Vagina (tissue), 2 donors: ENCODE data around the gene PRKCI. TPM values are rescaled to one million over a fixed set of nuclear protein-coding genes. Genes with fewer than 3 reads are reported as not detected.
A peak's percentile ranks its signal among the peaks of the same experiment; 100 is the strongest.

Experiments
- DNase-seq, 2 donors: peaks; one replicate each; pipeline ENCODE4 v3.0.0-alpha.2; 2017; ENCODE audit errors: extremely low spot score in 2 of 2
- H3K27ac ChIP-seq: fragments of 200-600 bp; sonication (generic); one replicate; pipeline ENCODE4 v1.5.1; 2019
- H3K27me3 ChIP-seq: fragments of 200-600 bp; sonication (generic); one replicate; pipeline ENCODE4 v1.5.1; 2019
- H3K36me3 ChIP-seq, 2 donors: fragments of 200-600 bp; sonication (generic); one replicate each; pipeline ENCODE4 v1.5.1; 2017 to 2019
- H3K4me1 ChIP-seq: fragments of 200-600 bp; sonication (generic); one replicate; pipeline ENCODE4 v1.5.1; 2019
- H3K4me3 ChIP-seq, 2 donors: fragments of 200-600 bp; sonication (generic); 1 replicate in 1 of 2; 2 replicates in 1 of 2; pipeline ENCODE4 v1.5.1; 2016 to 2019
- H3K9me3 ChIP-seq: fragments of 200-600 bp; sonication (generic); one replicate; pipeline ENCODE4 v1.5.1; 2019
- CTCF ChIP-seq, 3 experiments: fragments of 450-650 bp in 2 of 3; fragments of 200-600 bp in 1 of 3; sonication (generic) in 1 of 3; IDR thresholded peaks; one replicate each; pipeline ENCODE4 v1.5.1; 2017 to 2019; ENCODE audit warnings: antibody characterized with exemption in 3 of 3, mild to moderate bottlenecking in 2 of 3, moderate library complexity in 2 of 3
- POLR2A ChIP-seq, 2 donors: fragments of 450-650 bp; IDR thresholded peaks; one replicate each; pipeline ENCODE4 v1.6.1; 2017; ENCODE audit warnings: antibody characterized with exemption in 2 of 2, mild to moderate bottlenecking in 2 of 2, moderate library complexity in 2 of 2
- POLR2AphosphoS5 ChIP-seq, 2 donors: sonication (generic); formaldehyde crosslinking; IDR thresholded peaks; one replicate each; pipeline ENCODE4 v1.9.0; 2017; ENCODE audit warnings: antibody characterized with exemption in 2 of 2, mild to moderate bottlenecking in 2 of 2, low read depth in 1 of 2; ENCODE audit not compliant: insufficient read depth in 1 of 2
- intact Hi-C: fragments of 100-400 bp; cut with DNase I; formaldehyde crosslinking; loops from one replicate; pipeline ENCODE4 v1.15.1; 2023
- total RNA-seq: library from RNA; depleted of rRNA; stranded (reverse); fragments of >200 nt; gene quantifications from one replicate; pipeline ENCODE4 v1.2.3, GENCODE V29; 2016

The PRKCI gene
- 33.9 TPM for total RNA-seq

DNA sequence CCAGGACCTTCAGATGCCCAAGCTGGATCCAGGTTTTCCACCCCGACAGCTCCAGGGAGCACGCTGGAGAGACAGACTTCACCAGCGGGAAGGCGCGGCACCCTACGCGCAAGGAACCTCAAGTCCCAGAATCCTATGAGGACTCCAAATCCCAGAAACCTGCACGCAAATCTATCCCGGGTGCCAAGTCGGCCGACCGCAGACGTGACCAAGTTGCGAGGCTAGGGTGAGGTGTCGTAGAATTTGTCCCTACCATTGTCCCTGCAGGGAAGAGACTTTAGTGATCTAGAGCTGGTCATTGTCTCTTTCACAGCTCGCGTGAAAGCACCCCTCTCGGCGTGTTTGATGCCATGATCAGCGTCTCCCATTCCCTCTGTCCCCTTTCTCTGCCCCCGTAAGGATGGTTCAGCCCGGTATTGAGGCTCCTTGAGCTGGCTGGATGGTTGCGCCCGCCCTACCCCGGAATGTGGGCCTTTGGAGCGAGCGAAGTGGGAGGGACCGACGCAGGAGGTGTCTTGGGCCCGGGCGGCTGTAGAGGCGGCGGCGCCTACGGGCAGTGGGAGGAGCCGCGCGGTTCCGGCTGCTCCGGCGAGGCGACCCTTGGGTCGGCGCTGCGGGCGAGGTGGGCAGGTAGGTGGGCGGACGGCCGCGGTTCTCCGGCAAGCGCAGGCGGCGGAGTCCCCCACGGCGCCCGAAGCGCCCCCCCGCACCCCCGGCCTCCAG lies at the start of gene PRKCI:
PRKCI (plus strand) TSS at position 501 of the 723 bp plus-strand sequence. CDS start 246 bp downstream, outside the sequence.
- intact Hi-C loops = no loop called here
- no peaks in the 10 kb centered on the region for H3K9me3 ChIP-seq
- DNase-seq = peak in 1 of 2 donors; percentile 94
- peak; percentile 90 to 94 for TF ChIP-seq POLR2AphosphoS5 (IDR thresholded peaks at IDR 0.05; ENCODE audit: insufficient read depth in 1 of 2, low read depth in 1 of 2)
- peak in 1 of 3 experiments; percentile 14 for TF ChIP-seq CTCF (IDR thresholded peaks at IDR 0.05)
- TF ChIP-seq POLR2A (IDR thresholded peaks at IDR 0.05) = peak in 1 of 2 donors; percentile 79
- peak within 1 kb of the TSS; percentile 88 to 92 for H3K4me3 ChIP-seq
- H3K4me1 ChIP-seq = peaks cover 30% of the 10 kb centered on the region
- no peaks in the 10 kb centered on the region for H3K27me3 ChIP-seq
- H3K27ac ChIP-seq = peak within 1 kb of the TSS; percentile 91
- H3K36me3 ChIP-seq = no peaks in the 10 kb centered on the region

DNA sequence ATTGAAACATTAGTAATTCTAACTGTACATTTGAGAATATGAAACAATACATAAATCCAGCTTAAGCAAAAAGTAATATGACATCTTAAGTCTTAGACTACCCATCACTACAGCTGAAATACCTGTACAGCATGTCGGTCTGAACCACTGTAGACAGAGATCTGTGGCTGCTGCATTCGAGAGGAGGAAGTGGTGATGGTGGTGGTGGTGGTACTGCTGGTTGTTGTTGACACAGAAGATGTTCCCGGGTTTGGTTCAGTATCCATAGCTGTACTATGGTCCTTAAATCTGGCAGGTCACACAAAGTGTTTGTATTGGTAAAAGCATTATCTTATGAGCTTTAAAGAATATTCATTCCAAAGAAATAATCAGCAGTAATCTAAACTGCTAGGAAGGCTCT lies 43.6 kb upstream of the PRKCI start:
- no peaks in the 10 kb centered on the region for H3K27me3 ChIP-seq
- DNase-seq = no peak
- H3K4me1 ChIP-seq = peaks cover 28% of the 10 kb centered on the region
- TF ChIP-seq CTCF (IDR thresholded peaks at IDR 0.05) = no peak
- H3K36me3 ChIP-seq = peaks cover 0 to 34% of the 10 kb centered on the region in 2 donors
- intact Hi-C loops = no loop called here
- no peak overlapping the region for H3K4me3 ChIP-seq
- no peaks in the 10 kb centered on the region for H3K9me3 ChIP-seq
- peak overlapping the region; percentile 4 for H3K27ac ChIP-seq

DNA sequence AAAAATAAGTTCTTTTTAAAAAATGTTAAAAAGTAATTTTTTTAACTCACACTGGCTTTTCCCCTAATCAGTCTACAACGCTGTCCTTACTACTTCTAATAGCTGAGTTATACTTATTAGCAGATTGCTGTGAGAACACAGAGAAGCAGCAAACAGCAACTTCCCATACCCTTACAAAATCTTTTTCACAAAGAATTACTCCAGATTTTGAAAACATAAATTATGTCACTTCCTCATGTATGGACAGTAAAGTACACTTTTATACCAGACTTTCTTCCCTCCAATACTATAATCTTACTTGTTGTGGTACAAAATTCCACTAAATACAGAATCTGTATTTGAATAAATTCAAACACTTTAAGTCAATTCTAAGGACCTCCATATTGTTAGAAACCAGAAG lies 42.8 kb upstream of the PRKCI start:
- DNase-seq = no peak
- Histone ChIP-seq H3K27me3 (no peaks in the 10 kb centered on the region), H3K36me3 (peaks cover 0 to 33% of the 10 kb centered on the region in 2 donors), H3K27ac (peak overlapping the region; percentile 4), H3K9me3 (no peaks in the 10 kb centered on the region), H3K4me3 (peak overlapping the region; percentile 86 to 98), H3K4me1 (peaks cover 28% of the 10 kb centered on the region)
- intact Hi-C loops = no loop called here
- TF ChIP-seq POLR2A (IDR thresholded peaks at IDR 0.05) = no peak
- TF ChIP-seq CTCF (IDR thresholded peaks at IDR 0.05) = no peak
- TF ChIP-seq POLR2AphosphoS5 (IDR thresholded peaks at IDR 0.05; ENCODE audit: insufficient read depth in 1 of 2, low read depth in 1 of 2) = no peak

- intact Hi-C loops = loop anchor here (5.0 kb wide), 1 partner anchor 177 kb away; the partner anchor contains the start of gene SKIL
- TF ChIP-seq POLR2AphosphoS5 (IDR thresholded peaks at IDR 0.05; ENCODE audit: insufficient read depth in 1 of 2, low read depth in 1 of 2) (no peak), CTCF (IDR thresholded peaks at IDR 0.05) (no peak), POLR2A (IDR thresholded peaks at IDR 0.05) (no peak)
- DNase-seq = no peak
- H3K9me3 ChIP-seq = no peaks in the 10 kb centered on the region
- H3K27me3 ChIP-seq = no peaks in the 10 kb centered on the region
- peaks cover 28% of the 10 kb centered on the region for H3K4me1 ChIP-seq
- peaks cover 0 to 25% of the 10 kb centered on the region in 2 donors for H3K36me3 ChIP-seq
- peak overlapping the region; percentile 86 to 98 for H3K4me3 ChIP-seq
- peak overlapping the region; percentile 99 for H3K27ac ChIP-seq
Observed at GRCh38 chr3:170180079-170180907, 41.9 kb upstream of the PRKCI start.
